GM19193 (cell line): ENCODE data around the gene RECQL.

Source experiments
- POLR2A ChIP-seq: IDR thresholded peaks from 4 replicates; pipeline ENCODE4 v1.6.1; 2011; ENCODE audit not compliant: insufficient read depth, insufficient read length; ENCODE audit errors: extremely low read depth

Gene RECQL

GRCh38 chr12:21501258-21502163 lies at the start of gene RECQL, which contains the start of gene GOLT1B:
RECQL (minus strand) TSS chr12:21501635; CDS start chr12:21499570, 2,065 bp downstream.
GOLT1B (plus strand) TSS chr12:21501789; CDS start chr12:21501924, 135 bp downstream.
- TF ChIP-seq POLR2A: peak; percentile 92

- no peak for TF ChIP-seq POLR2A
These were observed 46.0 kb upstream of the RECQL start for GRCh38 chr12:21547437-21547836.

- no peak for TF ChIP-seq POLR2A
These were observed 45.3 kb upstream of the RECQL start for GRCh38 chr12:21546716-21547115.

GRCh38 chr12:21545557-21545956 lies 44.1 kb upstream of the RECQL start:
- TF ChIP-seq POLR2A: no peak

GRCh38 chr12:21543151-21543550 lies 41.7 kb upstream of the RECQL start:
- TF ChIP-seq POLR2A: no peak

GRCh38 chr12:21542403-21542802 lies 41.0 kb upstream of the RECQL start:
- no peak for TF ChIP-seq POLR2A

- TF ChIP-seq POLR2A: no peak
These were observed 40.3 kb upstream of the RECQL start for GRCh38 chr12:21541773-21542172.

GRCh38 chr12:21539797-21540196 lies 38.4 kb upstream of the RECQL start:
- no peak for TF ChIP-seq POLR2A

- no peak for TF ChIP-seq POLR2A
These were observed 36.7 kb upstream of the RECQL start for GRCh38 chr12:21538061-21538653.

GRCh38 chr12:21529456-21529855 lies 28.0 kb upstream of the RECQL start:
- TF ChIP-seq POLR2A: no peak

GRCh38 chr12:21528953-21529352 lies 27.5 kb upstream of the RECQL start:
- TF ChIP-seq POLR2A: no peak

- TF ChIP-seq POLR2A: no peak
These were observed 26.2 kb upstream of the RECQL start for GRCh38 chr12:21527451-21528180.

GRCh38 chr12:21526721-21527345 lies 25.4 kb upstream of the RECQL start:
- TF ChIP-seq POLR2A: no peak

GRCh38 chr12:21526053-21526452 lies 24.6 kb upstream of the RECQL start, which contains the start of gene SPX:
SPX (plus strand) TSS chr12:21526296; CDS start chr12:21526473, 177 bp downstream.
- no peak for TF ChIP-seq POLR2A

- no peak for TF ChIP-seq POLR2A
These were observed 21.7 kb upstream of the RECQL start for GRCh38 chr12:21523148-21523547.
